ENCODE results near the gene TUBGCP3.

DNA sequence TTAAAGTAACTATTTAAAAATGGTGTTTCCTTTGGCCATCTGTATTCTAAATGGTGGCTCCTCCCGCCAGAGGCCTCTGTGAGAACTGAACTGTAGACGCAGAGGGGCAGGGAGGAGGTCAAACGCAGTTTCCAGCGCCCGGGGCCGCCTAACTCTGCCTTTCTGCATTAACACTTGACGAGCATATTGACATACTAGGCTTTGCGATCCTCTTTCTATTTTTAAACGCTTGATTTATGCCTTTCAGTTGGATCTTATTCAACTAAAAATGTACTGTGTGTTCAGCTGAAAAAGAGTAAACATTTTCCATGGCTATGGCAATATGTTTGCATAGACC is 137.1 kb downstream of the TUBGCP3 start:
- TF ChIP-seq, protein P1, sequence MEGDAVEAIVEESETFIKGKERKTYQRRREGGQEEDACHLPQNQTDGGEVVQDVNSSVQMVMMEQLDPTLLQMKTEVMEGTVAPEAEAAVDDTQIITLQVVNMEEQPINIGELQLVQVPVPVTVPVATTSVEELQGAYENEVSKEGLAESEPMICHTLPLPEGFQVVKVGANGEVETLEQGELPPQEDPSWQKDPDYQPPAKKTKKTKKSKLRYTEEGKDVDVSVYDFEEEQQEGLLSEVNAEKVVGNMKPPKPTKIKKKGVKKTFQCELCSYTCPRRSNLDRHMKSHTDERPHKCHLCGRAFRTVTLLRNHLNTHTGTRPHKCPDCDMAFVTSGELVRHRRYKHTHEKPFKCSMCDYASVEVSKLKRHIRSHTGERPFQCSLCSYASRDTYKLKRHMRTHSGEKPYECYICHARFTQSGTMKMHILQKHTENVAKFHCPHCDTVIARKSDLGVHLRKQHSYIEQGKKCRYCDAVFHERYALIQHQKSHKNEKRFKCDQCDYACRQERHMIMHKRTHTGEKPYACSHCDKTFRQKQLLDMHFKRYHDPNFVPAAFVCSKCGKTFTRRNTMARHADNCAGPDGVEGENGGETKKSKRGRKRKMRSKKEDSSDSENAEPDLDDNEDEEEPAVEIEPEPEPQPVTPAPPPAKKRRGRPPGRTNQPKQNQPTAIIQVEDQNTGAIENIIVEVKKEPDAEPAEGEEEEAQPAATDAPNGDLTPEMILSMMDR (IDR thresholded peaks at IDR 0.05; ENCODE audit: low read depth, low read length, poor library complexity, severe bottlenecking), result no peak
- no peak for TF ChIP-seq EZH2phosphoT487 (IDR thresholded peaks at IDR 0.05; ENCODE audit: borderline replicate concordance, low read length)

All from DOHH2 (cell line).